Measurements from ENCODE around the gene ITCH.

ITCH gene

GRCh38 chr20:34559311-34560140 lies 196.5 kb downstream of the ITCH start:
- POLR2A ChIA-PET = interaction anchor here (1.1 to 1.2 kb wide), 2 partner anchors 12 to 144 kb away, joined by 3 to 5 read pairs; partner anchors contain the start of gene TP53INP2
- TF ChIP-seq CTCF (IDR thresholded peaks at IDR 0.05; ENCODE audit: insufficient read depth, low read length, missing control alignments) = no peak
- H3K4me3 ChIP-seq (ENCODE audit: low read depth, low read length) = peak overlapping the region; percentile 71
- CTCF ChIA-PET = interaction anchor here (1.3 to 4.2 kb wide), 5 partner anchors 21 to 247 kb away, joined by 5 to 25 read pairs (median 14); no protein-coding TSS in a partner anchor
- DNase-seq (ENCODE audit: low read depth, low spot score) = no peak

- DNase-seq (ENCODE audit: low read depth, low spot score) = no peak
- ChIA-PET CTCF (interaction anchor here (3.4 to 4.2 kb wide), 3 partner anchors 22 to 248 kb away, joined by 14 to 25 read pairs (median 16); no protein-coding TSS in a partner anchor), POLR2A (no interaction called here)
- no peak for TF ChIP-seq CTCF (IDR thresholded peaks at IDR 0.05; ENCODE audit: insufficient read depth, low read length, missing control alignments)
- no peak overlapping the region for H3K4me3 ChIP-seq (ENCODE audit: low read depth, low read length)
Observed at GRCh38 chr20:34560141-34560523, 197.1 kb downstream of the ITCH start.

GRCh38 chr20:34560614-34561013 lies 197.5 kb downstream of the ITCH start:
- no peak for DNase-seq (ENCODE audit: low read depth, low spot score)
- no peak for TF ChIP-seq CTCF (IDR thresholded peaks at IDR 0.05; ENCODE audit: insufficient read depth, low read length, missing control alignments)
- ChIA-PET CTCF (interaction anchor here (3.4 to 4.2 kb wide), 4 partner anchors 22 to 248 kb away, joined by 14 to 25 read pairs (median 16); partner anchors contain the start of gene TP53INP2), POLR2A (no interaction called here)
- H3K4me3 ChIP-seq (ENCODE audit: low read depth, low read length) = no peak overlapping the region
